DOHH2 (cell line): ENCODE results near the gene B4GALNT3.

Experiments used
- EZH2phosphoT487 ChIP-seq: fragments of 200-600 bp; sonication (generic); IDR thresholded peaks from 2 replicates; pipeline ENCODE4 v1.6.1; 2017; ENCODE audit warnings: borderline replicate concordance, mild to moderate bottlenecking, antibody characterized with exemption, low read length, moderate library complexity, mixed read lengths
- TF ChIP-seq, protein P1 (sequence below): fragments of 200-600 bp; sonication (generic); IDR thresholded peaks from one replicate; pipeline ENCODE4 v1.5.1; 2014; ENCODE audit warnings: antibody characterized with exemption, mild to moderate bottlenecking, low read depth, low read length; ENCODE audit not compliant: poor library complexity, severe bottlenecking

DNA sequence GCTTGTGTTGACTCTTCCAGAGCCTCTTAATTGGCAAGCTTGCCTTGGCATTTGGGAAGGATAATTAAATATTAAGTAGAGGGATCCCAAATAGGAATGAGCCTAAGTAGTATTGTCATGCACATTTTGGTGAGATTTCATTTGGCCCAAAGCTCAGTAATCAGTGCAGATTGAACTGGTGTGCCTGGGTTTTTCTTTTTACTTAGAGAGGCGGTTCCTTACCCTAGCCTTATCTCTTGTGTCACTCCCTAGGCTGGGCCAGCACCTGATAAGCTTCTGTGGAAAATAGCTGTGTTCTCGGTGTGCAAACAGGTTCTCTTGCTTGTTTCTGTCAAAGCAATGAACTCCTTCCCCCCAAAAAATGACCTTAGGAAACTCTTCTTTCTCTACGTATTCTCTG lies 9.3 kb upstream of the B4GALNT3 start:
- TF ChIP-seq, protein P1, sequence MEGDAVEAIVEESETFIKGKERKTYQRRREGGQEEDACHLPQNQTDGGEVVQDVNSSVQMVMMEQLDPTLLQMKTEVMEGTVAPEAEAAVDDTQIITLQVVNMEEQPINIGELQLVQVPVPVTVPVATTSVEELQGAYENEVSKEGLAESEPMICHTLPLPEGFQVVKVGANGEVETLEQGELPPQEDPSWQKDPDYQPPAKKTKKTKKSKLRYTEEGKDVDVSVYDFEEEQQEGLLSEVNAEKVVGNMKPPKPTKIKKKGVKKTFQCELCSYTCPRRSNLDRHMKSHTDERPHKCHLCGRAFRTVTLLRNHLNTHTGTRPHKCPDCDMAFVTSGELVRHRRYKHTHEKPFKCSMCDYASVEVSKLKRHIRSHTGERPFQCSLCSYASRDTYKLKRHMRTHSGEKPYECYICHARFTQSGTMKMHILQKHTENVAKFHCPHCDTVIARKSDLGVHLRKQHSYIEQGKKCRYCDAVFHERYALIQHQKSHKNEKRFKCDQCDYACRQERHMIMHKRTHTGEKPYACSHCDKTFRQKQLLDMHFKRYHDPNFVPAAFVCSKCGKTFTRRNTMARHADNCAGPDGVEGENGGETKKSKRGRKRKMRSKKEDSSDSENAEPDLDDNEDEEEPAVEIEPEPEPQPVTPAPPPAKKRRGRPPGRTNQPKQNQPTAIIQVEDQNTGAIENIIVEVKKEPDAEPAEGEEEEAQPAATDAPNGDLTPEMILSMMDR = no peak
- no peak for TF ChIP-seq EZH2phosphoT487
